Measurements from ENCODE around the gene ADGRG7. TPM values are rescaled to one million over a fixed set of nuclear protein-coding genes. Genes with fewer than 3 reads are reported as not detected.
A peak's percentile ranks its signal among the peaks of the same experiment; 100 is the strongest.

ADGRG7 gene
- total and polyA plus RNA-seq, 2 of the 13 experiments (the other 11 are each of a cell fraction or from before 2014, with no cell fraction given) = not detected

DNA sequence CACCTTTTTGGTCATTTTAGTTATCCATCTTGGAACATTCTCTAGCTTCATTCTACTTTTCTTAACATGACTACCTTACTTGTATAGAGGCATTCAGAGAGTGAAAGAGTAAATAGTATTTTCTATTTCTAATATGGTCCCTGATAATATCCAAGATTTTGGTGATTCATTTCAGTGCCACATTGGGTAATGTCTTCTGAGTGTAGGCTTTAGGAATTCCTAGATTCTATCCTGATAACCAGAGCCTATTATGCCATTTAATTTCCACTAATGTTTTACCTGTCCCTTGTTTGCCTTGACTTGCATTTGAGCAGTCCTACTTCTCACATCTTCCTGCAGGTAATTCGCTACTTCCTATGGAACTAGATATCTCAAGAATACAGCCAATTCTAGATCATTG lies 21.8 kb downstream of the ADGRG7 start (continued):
- no peak for TF ChIP-seq ARNTL (CRISPR knock-in tag; IDR thresholded peaks at IDR 0.05)
- TF ChIP-seq NCOR1 (IDR thresholded peaks at IDR 0.05; ENCODE audit: borderline replicate concordance, low read length) = no peak
- TF ChIP-seq XRCC5 (optimal IDR thresholded peaks at IDR 0.05; ENCODE audit: low read length) = no peak
- no peak for TF ChIP-seq ZNF816 (CRISPR knock-in tag; IDR thresholded peaks at IDR 0.05; ENCODE audit: borderline replicate concordance)
- TF ChIP-seq MED1 (CRISPR knock-in tag; IDR thresholded peaks at IDR 0.05) = no peak
- TF ChIP-seq, protein P1, sequence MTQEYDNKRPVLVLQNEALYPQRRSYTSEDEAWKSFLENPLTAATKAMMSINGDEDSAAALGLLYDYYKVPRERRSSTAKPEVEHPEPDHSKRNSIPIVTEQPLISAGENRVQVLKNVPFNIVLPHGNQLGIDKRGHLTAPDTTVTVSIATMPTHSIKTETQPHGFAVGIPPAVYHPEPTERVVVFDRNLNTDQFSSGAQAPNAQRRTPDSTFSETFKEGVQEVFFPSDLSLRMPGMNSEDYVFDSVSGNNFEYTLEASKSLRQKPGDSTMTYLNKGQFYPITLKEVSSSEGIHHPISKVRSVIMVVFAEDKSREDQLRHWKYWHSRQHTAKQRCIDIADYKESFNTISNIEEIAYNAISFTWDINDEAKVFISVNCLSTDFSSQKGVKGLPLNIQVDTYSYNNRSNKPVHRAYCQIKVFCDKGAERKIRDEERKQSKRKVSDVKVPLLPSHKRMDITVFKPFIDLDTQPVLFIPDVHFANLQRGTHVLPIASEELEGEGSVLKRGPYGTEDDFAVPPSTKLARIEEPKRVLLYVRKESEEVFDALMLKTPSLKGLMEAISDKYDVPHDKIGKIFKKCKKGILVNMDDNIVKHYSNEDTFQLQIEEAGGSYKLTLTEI (CRISPR knock-in tag; conservative IDR thresholded peaks at IDR 0.05) = no peak
- TF ChIP-seq PRPF4 (IDR thresholded peaks at IDR 0.05; ENCODE audit: low read depth, low read length, poor library complexity, severe bottlenecking) = no peak

DNA sequence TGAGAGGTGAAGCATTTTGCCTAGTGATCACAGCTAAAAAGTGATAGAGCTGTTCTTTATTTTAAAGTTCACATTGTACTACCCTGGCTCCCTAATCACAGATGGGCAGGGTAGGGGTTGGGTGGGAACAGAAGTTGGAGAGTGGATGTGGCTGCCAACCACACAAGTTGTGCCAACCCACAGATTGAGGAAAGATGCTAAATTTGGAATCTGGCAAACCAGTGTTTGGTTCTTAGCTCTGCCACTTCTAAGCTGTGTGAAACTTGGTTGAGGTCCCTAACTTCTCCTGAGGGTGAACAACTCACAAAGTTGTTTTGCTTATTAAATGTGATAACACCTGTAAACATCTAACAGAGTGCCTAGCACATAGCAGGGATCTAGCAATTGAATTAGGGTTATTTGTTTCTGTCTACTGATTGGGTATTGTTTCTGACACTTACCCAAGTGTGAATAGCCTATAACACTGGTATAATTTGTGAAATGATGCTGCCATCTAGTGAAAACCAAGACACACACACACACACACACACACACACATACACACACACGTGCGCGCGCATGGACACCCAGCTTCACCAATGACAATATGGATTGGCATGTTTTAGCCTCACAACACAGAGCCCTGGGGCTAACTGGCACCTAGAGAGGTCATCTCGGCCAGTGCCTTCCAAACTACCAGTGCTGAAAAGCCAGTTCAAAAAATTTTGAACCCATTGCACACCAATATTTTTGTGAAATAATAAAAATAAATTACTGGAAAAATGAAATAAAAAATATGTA lies 25.3 kb downstream of the ADGRG7 start:
- BruUV-seq (replicated peaks) = no TSS peak
- H3K27ac ChIP-seq (ENCODE audit: extremely low read length, insufficient read depth, low read length) = no peak overlapping the region
- POLR2A ChIA-PET = no interaction called here
- TF ChIP-seq, protein P2, sequence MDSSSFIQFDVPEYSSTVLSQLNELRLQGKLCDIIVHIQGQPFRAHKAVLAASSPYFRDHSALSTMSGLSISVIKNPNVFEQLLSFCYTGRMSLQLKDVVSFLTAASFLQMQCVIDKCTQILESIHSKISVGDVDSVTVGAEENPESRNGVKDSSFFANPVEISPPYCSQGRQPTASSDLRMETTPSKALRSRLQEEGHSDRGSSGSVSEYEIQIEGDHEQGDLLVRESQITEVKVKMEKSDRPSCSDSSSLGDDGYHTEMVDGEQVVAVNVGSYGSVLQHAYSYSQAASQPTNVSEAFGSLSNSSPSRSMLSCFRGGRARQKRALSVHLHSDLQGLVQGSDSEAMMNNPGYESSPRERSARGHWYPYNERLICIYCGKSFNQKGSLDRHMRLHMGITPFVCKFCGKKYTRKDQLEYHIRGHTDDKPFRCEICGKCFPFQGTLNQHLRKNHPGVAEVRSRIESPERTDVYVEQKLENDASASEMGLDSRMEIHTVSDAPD (CRISPR knock-in tag; IDR thresholded peaks at IDR 0.05) = no peak
- TF ChIP-seq ZNF496 (CRISPR knock-in tag; IDR thresholded peaks at IDR 0.05; ENCODE audit: insufficient replicate concordance) (no peak), ZNF550 (CRISPR knock-in tag; IDR thresholded peaks at IDR 0.05; ENCODE audit: borderline replicate concordance) (no peak), SETDB1 (CRISPR knock-in tag; IDR thresholded peaks at IDR 0.05; ENCODE audit: borderline replicate concordance) (no peak), STAG1 (CRISPR knock-in tag; IDR thresholded peaks at IDR 0.05) (peak; percentile 69), RARA (CRISPR knock-in tag; IDR thresholded peaks at IDR 0.05) (no peak), TARDBP (CRISPR knock-in tag; IDR thresholded peaks at IDR 0.05) (no peak), ZNF180 (CRISPR knock-in tag; IDR thresholded peaks at IDR 0.05; ENCODE audit: borderline replicate concordance, low read depth) (no peak), SALL1 (CRISPR knock-in tag; IDR thresholded peaks at IDR 0.05) (peak; percentile 65)
- TF ChIP-seq, protein P3, sequence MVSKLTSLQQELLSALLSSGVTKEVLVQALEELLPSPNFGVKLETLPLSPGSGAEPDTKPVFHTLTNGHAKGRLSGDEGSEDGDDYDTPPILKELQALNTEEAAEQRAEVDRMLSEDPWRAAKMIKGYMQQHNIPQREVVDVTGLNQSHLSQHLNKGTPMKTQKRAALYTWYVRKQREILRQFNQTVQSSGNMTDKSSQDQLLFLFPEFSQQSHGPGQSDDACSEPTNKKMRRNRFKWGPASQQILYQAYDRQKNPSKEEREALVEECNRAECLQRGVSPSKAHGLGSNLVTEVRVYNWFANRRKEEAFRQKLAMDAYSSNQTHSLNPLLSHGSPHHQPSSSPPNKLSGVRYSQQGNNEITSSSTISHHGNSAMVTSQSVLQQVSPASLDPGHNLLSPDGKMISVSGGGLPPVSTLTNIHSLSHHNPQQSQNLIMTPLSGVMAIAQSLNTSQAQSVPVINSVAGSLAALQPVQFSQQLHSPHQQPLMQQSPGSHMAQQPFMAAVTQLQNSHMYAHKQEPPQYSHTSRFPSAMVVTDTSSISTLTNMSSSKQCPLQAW (CRISPR knock-in tag; IDR thresholded peaks at IDR 0.05) = peak; percentile 57; the same call in 1 of the 2 replicates

More for the DNA sequence above, 25.3 kb downstream of the ADGRG7 start:
- no peaks in the 10 kb centered on the region for H3K79me2 ChIP-seq (ENCODE audit: insufficient read depth, low read length)
- intact Hi-C loops (cut with micrococcal nuclease; ENCODE audit: unreplicated experiment) = loop anchor here (1.0 to 10.0 kb wide), 3 partner anchors 31 to 171 kb away; no protein-coding TSS in a partner anchor
- H4K20me1 ChIP-seq (ENCODE audit: insufficient read depth, low read length) = no peaks in the 10 kb centered on the region
- CTCF ChIA-PET (ENCODE audit: low intra/inter-chr PET ratio, low total read pairs) = no interaction called here
- in situ Hi-C loops (cut with HindIII; ENCODE audit: extremely low pct_ligation_motif_present, low pct_unique_long_range_greater_than_20kb) = no loop called here
- H3K4me3 ChIP-seq (replicated peaks in 1 of 3; ENCODE audit: insufficient read depth in 1 of 3, low read depth in 2 of 3, low read length in 3 of 3) = peak overlapping the region in 2 of 3 experiments; percentile 43 to 49; a peak in 1 of 6 replicates
- H3K9me3 ChIP-seq (ENCODE audit: low read length) = no peaks in the 10 kb centered on the region
- peak; percentile 38 for DNase-seq (ENCODE audit: low spot score)
- peaks cover 18% of the 10 kb centered on the region for H3K4me1 ChIP-seq (ENCODE audit: insufficient read depth, low read length)
- WGBS (ENCODE audit: low lambda C conversion rate) = 18% methylated on average over 5 of the region's 5 CpGs
- H3K27me3 ChIP-seq (ENCODE audit: control insufficient read depth in 1 of 2, insufficient read depth in 2 of 2, low read length in 2 of 2) = no peaks in the 10 kb centered on the region
- H2AFZ ChIP-seq (ENCODE audit: low read length) = no peak overlapping the region
- no peak overlapping the region for H3K9ac ChIP-seq (ENCODE audit: insufficient read depth, low read depth, low read length)
- peak; percentile 75 for FAIRE-seq
- no peaks in the 10 kb centered on the region for H3K36me3 ChIP-seq (replicated peaks in 1 of 2; ENCODE audit: control insufficient read depth in 1 of 2, insufficient read depth in 2 of 2, low read length in 2 of 2)
- ATAC-seq = peak; percentile 85
- peak overlapping the region; percentile 73 for H3K4me2 ChIP-seq (ENCODE audit: low read depth, low read length)
